Kidney epithelial cell (primary cell): Measurements from ENCODE around the gene MAP3K19. TPM values are rescaled to one million over a fixed set of nuclear protein-coding genes. Genes with fewer than 3 reads are reported as not detected.

ENCODE experiments used
- DNase-seq: peaks from one replicate; pipeline ENCODE4 v3.0.0-alpha.2; 2010; ENCODE audit warnings: low read depth
- H3K27me3 ChIP-seq: 2 replicates; pipeline ENCODE4 v1.6.0; 2011; ENCODE audit warnings: low read length; ENCODE audit not compliant: control insufficient read depth, insufficient read depth
- H3K36me3 ChIP-seq: 2 replicates; pipeline ENCODE4 v1.5.1; 2011; ENCODE audit warnings: low read length; ENCODE audit not compliant: control insufficient read depth, insufficient read depth
- H3K4me3 ChIP-seq: 2 replicates; pipeline ENCODE4 v1.5.1; 2011; ENCODE audit warnings: low read depth, mild to moderate bottlenecking, control low read depth, low read length
- CTCF ChIP-seq: IDR thresholded peaks from 2 replicates; pipeline ENCODE4 v1.5.1; 2011; ENCODE audit warnings: mild to moderate bottlenecking, moderate library complexity, low read length, control low read depth, inconsistent platforms; ENCODE audit not compliant: insufficient read depth, poor library complexity, severe bottlenecking
- total RNA-seq: library from RNA; depleted of rRNA; stranded (reverse); fragments of >200 nt; gene quantifications from 2 replicates; pipeline ENCODE4 v1.2.3, GENCODE V29; 2015

The MAP3K19 gene
- total RNA-seq, 1 donor from 2014 or later = not detected

GRCh38 chr2:135010200-135010942 is 36.9 kb downstream of the MAP3K19 start:
- no peak overlapping the region for H3K4me3 ChIP-seq
- no peaks in the 10 kb centered on the region for H3K36me3 ChIP-seq
- no peak for DNase-seq
- H3K27me3 ChIP-seq = no peaks in the 10 kb centered on the region
- no peak for TF ChIP-seq CTCF

GRCh38 chr2:135009339-135009738 is 37.9 kb downstream of the MAP3K19 start:
- no peaks in the 10 kb centered on the region for H3K27me3 ChIP-seq
- no peaks in the 10 kb centered on the region for H3K36me3 ChIP-seq
- DNase-seq = no peak
- no peak for TF ChIP-seq CTCF
- H3K4me3 ChIP-seq = no peak overlapping the region

GRCh38 chr2:135005753-135006152 is 41.5 kb downstream of the MAP3K19 start:
- no peak for TF ChIP-seq CTCF
- Histone ChIP-seq H3K27me3 (no peaks in the 10 kb centered on the region), H3K4me3 (no peak overlapping the region), H3K36me3 (no peaks in the 10 kb centered on the region)
- DNase-seq = no peak

GRCh38 chr2:135004005-135004746 is 43.1 kb downstream of the MAP3K19 start:
- H3K27me3 ChIP-seq = no peaks in the 10 kb centered on the region
- peak; percentile 98 for TF ChIP-seq CTCF
- H3K36me3 ChIP-seq = no peaks in the 10 kb centered on the region
- DNase-seq = peak; percentile 5
- H3K4me3 ChIP-seq = no peak overlapping the region

- Histone ChIP-seq H3K36me3 (no peaks in the 10 kb centered on the region), H3K27me3 (no peaks in the 10 kb centered on the region), H3K4me3 (no peak overlapping the region)
- TF ChIP-seq CTCF = no peak
- no peak for DNase-seq
Measured at GRCh38 chr2:135002836-135003235, 44.4 kb downstream of the MAP3K19 start.
